HL-60 (cell line): Measurements from ENCODE around the gene PCSK9.

Experiments
- DNase-seq, 2 experiments: peaks; one replicate each; pipeline ENCODE4 v3.0.0-alpha.2; 2010 to 2020; ENCODE audit warnings: low read depth in 1 of 2, low spot score in 1 of 2
- H3K27ac ChIP-seq: fragments of 250-450 bp; sonication (Bioruptor Pico); replicated peaks from 2 replicates; pipeline ENCODE4 v1.5.1; 2020; ENCODE audit warnings: mild to moderate bottlenecking, moderate library complexity
- H3K27me3 ChIP-seq: fragments of 250-450 bp; sonication (Bioruptor Pico); 2 replicates; pipeline ENCODE4 v1.5.1; 2021; ENCODE audit warnings: mild to moderate bottlenecking, moderate library complexity; ENCODE audit not compliant: insufficient read depth, poor library complexity, severe bottlenecking
- H3K4me3 ChIP-seq: replicated peaks from 2 replicates; pipeline ENCODE4 v1.5.1; 2011; ENCODE audit warnings: mild to moderate bottlenecking, control low read depth, low read length; ENCODE audit not compliant: insufficient read depth
- GABPA ChIP-seq: IDR thresholded peaks from 2 replicates; pipeline ENCODE4 v1.6.1; 2012; ENCODE audit warnings: low read depth
- POLR2AphosphoS5 ChIP-seq: IDR thresholded peaks from 2 replicates; pipeline ENCODE4 v1.6.1; 2012; ENCODE audit warnings: low read depth
- SPI1 ChIP-seq: IDR thresholded peaks from 2 replicates; pipeline ENCODE4 v1.6.1; 2012; ENCODE audit warnings: low read depth, mild to moderate bottlenecking, borderline replicate concordance
- TF ChIP-seq, protein P1 (sequence below): IDR thresholded peaks from one replicate; pipeline ENCODE4 v1.5.1; 2011; ENCODE audit warnings: low read length, control low read depth, inconsistent platforms; ENCODE audit not compliant: insufficient read depth
- TF ChIP-seq, protein P2 (sequence below): IDR thresholded peaks from 2 replicates; pipeline ENCODE4 v1.6.1; 2012; ENCODE audit warnings: low read depth; ENCODE audit not compliant: insufficient replicate concordance

Gene PCSK9

DNA sequence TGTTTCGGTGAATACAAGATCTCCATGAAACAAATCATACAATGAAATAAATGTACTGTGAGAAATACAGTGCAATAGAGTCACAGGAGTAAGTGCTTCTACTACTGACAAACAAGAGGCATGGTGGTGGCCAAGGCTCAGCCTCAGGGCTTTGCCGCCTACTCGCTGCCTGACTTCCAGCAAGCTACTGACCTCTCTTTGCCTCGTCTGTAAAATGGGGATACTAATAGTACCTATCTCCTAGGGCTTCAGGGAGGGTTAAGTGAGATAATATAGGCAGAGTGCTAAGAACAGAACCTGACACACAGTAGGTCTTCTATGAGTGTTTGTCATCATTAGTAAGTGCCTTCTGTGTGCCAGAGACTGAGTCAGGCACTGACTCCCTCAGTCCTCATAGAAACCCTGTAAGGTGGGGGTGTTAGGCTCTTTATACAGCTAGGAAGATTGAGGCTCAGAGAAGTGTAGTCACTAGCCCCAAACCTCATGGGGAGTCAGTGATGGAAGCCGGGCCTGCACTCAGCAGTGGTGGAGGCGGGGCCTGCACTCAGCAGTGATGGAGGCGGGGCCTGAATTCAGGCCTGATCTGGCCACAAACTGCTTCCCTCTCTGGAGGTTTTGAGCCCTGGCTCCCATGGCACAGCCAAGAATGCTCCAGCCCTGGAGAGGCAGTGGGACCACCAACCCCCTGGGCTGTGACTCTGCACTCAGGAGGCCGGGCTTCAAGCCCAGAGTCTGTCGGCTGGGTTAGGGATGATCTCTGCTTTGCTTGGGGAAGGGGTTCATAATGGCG is 33.8 kb upstream of the PCSK9 start:
- Histone ChIP-seq H3K27me3 (peaks cover 3% of the 10 kb centered on the region), H3K27ac (no peak overlapping the region), H3K4me3 (no peak overlapping the region)
- DNase-seq: no peak
- no peak for TF ChIP-seq POLR2AphosphoS5
- no peak for TF ChIP-seq GABPA
- TF ChIP-seq SPI1: no peak
- TF ChIP-seq, protein P1, sequence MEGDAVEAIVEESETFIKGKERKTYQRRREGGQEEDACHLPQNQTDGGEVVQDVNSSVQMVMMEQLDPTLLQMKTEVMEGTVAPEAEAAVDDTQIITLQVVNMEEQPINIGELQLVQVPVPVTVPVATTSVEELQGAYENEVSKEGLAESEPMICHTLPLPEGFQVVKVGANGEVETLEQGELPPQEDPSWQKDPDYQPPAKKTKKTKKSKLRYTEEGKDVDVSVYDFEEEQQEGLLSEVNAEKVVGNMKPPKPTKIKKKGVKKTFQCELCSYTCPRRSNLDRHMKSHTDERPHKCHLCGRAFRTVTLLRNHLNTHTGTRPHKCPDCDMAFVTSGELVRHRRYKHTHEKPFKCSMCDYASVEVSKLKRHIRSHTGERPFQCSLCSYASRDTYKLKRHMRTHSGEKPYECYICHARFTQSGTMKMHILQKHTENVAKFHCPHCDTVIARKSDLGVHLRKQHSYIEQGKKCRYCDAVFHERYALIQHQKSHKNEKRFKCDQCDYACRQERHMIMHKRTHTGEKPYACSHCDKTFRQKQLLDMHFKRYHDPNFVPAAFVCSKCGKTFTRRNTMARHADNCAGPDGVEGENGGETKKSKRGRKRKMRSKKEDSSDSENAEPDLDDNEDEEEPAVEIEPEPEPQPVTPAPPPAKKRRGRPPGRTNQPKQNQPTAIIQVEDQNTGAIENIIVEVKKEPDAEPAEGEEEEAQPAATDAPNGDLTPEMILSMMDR: no peak
- TF ChIP-seq, protein P2, sequence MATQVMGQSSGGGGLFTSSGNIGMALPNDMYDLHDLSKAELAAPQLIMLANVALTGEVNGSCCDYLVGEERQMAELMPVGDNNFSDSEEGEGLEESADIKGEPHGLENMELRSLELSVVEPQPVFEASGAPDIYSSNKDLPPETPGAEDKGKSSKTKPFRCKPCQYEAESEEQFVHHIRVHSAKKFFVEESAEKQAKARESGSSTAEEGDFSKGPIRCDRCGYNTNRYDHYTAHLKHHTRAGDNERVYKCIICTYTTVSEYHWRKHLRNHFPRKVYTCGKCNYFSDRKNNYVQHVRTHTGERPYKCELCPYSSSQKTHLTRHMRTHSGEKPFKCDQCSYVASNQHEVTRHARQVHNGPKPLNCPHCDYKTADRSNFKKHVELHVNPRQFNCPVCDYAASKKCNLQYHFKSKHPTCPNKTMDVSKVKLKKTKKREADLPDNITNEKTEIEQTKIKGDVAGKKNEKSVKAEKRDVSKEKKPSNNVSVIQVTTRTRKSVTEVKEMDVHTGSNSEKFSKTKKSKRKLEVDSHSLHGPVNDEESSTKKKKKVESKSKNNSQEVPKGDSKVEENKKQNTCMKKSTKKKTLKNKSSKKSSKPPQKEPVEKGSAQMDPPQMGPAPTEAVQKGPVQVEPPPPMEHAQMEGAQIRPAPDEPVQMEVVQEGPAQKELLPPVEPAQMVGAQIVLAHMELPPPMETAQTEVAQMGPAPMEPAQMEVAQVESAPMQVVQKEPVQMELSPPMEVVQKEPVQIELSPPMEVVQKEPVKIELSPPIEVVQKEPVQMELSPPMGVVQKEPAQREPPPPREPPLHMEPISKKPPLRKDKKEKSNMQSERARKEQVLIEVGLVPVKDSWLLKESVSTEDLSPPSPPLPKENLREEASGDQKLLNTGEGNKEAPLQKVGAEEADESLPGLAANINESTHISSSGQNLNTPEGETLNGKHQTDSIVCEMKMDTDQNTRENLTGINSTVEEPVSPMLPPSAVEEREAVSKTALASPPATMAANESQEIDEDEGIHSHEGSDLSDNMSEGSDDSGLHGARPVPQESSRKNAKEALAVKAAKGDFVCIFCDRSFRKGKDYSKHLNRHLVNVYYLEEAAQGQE: no peak

DNA sequence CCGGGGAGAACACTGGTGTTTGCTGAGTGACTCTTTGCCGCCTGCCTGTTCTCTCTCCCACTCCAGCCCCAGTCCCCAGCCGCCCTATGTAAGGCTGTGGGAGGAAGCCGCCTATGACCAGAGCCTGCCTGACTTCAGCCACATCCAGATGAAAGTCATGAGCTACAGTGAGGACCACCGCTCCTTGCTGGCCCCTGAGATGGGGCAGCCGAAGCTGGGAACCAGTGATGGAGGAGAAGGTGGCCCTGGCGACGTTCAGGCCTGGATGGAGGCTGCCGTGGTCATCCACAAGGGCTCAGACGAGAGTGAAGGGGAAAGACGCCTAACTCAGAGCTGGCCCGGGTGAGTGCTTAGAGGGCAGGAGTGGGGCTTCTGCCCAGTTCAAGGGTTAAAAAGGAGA is 32.4 kb upstream of the PCSK9 start:
- no peak for DNase-seq
- Histone ChIP-seq H3K4me3 (no peak overlapping the region), H3K27ac (no peak overlapping the region), H3K27me3 (no peaks in the 10 kb centered on the region)
- TF ChIP-seq, protein P1: no peak
- no peak for TF ChIP-seq POLR2AphosphoS5
- TF ChIP-seq, protein P2: no peak
- no peak for TF ChIP-seq GABPA
- TF ChIP-seq SPI1: no peak

DNA sequence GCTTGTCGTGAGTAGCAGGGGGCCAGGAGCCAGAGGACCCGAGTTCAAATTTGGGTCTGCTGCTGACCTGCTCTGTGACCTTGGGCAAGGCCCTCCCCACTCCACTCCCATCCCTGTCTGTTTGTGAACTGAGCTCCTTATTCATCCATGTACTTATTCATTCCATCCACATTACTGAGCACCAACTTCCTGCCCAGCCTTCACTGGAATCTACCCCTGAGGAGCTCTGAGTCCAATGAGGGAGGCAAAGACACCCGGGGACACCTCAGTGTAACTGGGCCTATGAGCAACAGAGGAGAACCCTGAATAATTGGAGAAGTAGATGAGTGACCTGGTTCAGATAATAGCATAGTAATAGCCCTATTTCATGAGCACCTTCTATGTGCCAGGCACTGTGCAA is 31.7 kb upstream of the PCSK9 start:
- Histone ChIP-seq H3K27me3 (no peaks in the 10 kb centered on the region), H3K4me3 (no peak overlapping the region), H3K27ac (no peak overlapping the region)
- DNase-seq: no peak
- no peak for TF ChIP-seq SPI1
- TF ChIP-seq, protein P1: no peak
- no peak for TF ChIP-seq POLR2AphosphoS5
- TF ChIP-seq GABPA: no peak
